Adrenal gland (tissue), 12 donors: Measurements from ENCODE around the gene P3H2. TPM values are rescaled to one million over a fixed set of nuclear protein-coding genes. Genes with fewer than 3 reads are reported as not detected.
A peak's percentile ranks its signal among the peaks of the same experiment; 100 is the strongest.
"Not testable (repeated sequence)": the region's sequence is repeated elsewhere in the genome, so short reads cannot be mapped to it uniquely, and the experiment has no call there.

Source experiments
- DNase-seq, 7 donors: peaks; one replicate each; pipeline ENCODE4 v3.0.0-alpha.2; 2019 to 2020
- H3K27ac ChIP-seq, 5 donors: fragments of 200-600 bp; sonication (generic) in 4 of 5; 1 replicate in 3 of 5; 2 replicates in 2 of 5; pipeline versions ENCODE4 v1.5.1 to v1.8.0; 2016 to 2020; ENCODE audit warnings: mild to moderate bottlenecking in 1 of 5
- H3K27me3 ChIP-seq: fragments of 200-600 bp; 2 replicates; pipeline ENCODE4 v1.8.0; 2021
- H3K36me3 ChIP-seq, 2 donors: fragments of 200-600 bp; replicated peaks in 1 of 2; 1 replicate in 1 of 2; 2 replicates in 1 of 2; pipeline versions ENCODE4 v1.5.1 to v1.8.0; 2018 to 2022
- H3K4me1 ChIP-seq, 2 donors: fragments of 200-600 bp; replicated peaks in 1 of 2; 1 replicate in 1 of 2; 2 replicates in 1 of 2; pipeline versions ENCODE4 v1.5.1 to v1.8.0; 2018 to 2021
- H3K4me3 ChIP-seq, 4 donors: fragments of 200-600 bp; sonication (generic) in 3 of 4; one replicate each; pipeline ENCODE4 v1.5.1; 2016 to 2018
- H3K9me3 ChIP-seq, 3 donors: fragments of 200-600 bp; sonication (generic) in 1 of 3; replicated peaks in 1 of 3; 1 replicate in 2 of 3; 2 replicates in 1 of 3; pipeline versions ENCODE4 v1.5.1 to v1.8.0; 2016 to 2021
- POLR2A ChIP-seq, 2 donors: fragments of 450-650 bp; IDR thresholded peaks; one replicate each; pipeline ENCODE4 v1.6.1; 2017; ENCODE audit warnings: antibody characterized with exemption in 2 of 2, mild to moderate bottlenecking in 2 of 2, moderate library complexity in 1 of 2
- WGBS, 4 donors: extraction: QIAGEN DNeasy Blood & Tissue Kit in 2 of 4; methylation state at CpG; one replicate each; pipeline versions ENCODE4 v1.1.5 to v1.1.7; 2013 to 2017; 5-methylcytosine and 5-hydroxymethylcytosine counted together
- intact Hi-C, 2 donors: fragments of 100-400 bp; cut with DNase I; formaldehyde crosslinking; loops; one replicate each; pipeline versions ENCODE4 v1.14.1 to v1.15.0; 2022 to 2023
- polyA plus RNA-seq, 3 donors: library from polyadenylated mRNA; stranded (reverse); fragments of 200-250 nt in 2 of 3; fragments of 350-450 nt in 1 of 3; fragmentation: Illumina TruSeq in 1 of 3; extraction: RNeasy Lipid Tissue Mini Kit (QIAGEN cat#74804) in 1 of 3; gene quantifications; one replicate each; pipeline ENCODE4 v1.2.3, GENCODE V29; 2013 to 2014
- total RNA-seq, 9 donors: library from RNA; depleted of rRNA in 4 of 9; stranded (reverse); fragments of >200 nt in 4 of 9; fragments of 120-200 nt in 1 of 9; fragmentation: NEBNext Ultra II Directional in 1 of 9; extraction: Animal tissue kit (Norgen Biotek cat#: 25700) in 1 of 9; gene quantifications; one replicate each; pipeline versions ENCODE4 v1.1.0 to v1.2.4, GENCODE V29; 2013 to 2023
- TF ChIP-seq, protein P1 (sequence below), 6 experiments: fragments of 450-650 bp in 4 of 6; fragments of 200-600 bp in 2 of 6; sonication (generic) in 1 of 6; IDR thresholded peaks; 1 replicate in 5 of 6; 2 replicates in 1 of 6; pipeline versions ENCODE4 v1.5.1 to v1.8.0; 2016 to 2021; ENCODE audit warnings: antibody characterized with exemption in 6 of 6, mild to moderate bottlenecking in 2 of 6, moderate library complexity in 1 of 6
- donor health status: healthy with polysubstance abuse.
- donor health status: Bipolar disorder and iron deficiency.
- donor health status: DM: yes; HTN: yes; CAD: no.
- donor health status: DM: no; HTN: no; CAD: no.
- donor health status: DM: no; HTN: no; CAD: no.
- donor health status: DM: yes; HTN: yes; CAD: no.

Gene P3H2
- total and polyA plus RNA-seq, 12 donors, result 22.8 to 175 (median 88.1) TPM

DNA sequence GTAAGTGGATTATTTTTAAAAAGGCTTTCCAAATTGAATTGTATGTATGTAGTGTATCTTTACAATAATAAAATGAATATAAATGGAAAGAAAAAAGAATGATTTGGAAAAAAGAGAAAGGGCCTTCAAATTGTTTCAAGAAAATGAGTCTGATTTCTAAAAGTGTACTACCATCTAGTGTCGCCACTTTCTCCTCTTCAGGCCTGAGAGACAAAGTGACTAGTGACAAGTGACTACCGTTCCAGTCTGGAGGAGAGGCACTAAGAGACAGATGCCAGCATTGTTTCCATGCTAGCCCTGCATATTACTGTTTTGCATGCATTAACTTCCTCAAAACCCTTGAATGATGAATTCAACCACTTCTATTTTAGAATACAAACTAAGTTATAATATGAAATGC lies 39.3 kb downstream of the P3H2 start:
- DNase-seq, result no peak
- Histone ChIP-seq H3K27me3 (no peaks in the 10 kb centered on the region), H3K36me3 (no peaks in the 10 kb centered on the region), H3K4me1 (peaks cover 6 to 23% of the 10 kb centered on the region in 2 donors), H3K27ac (no peak overlapping the region), H3K4me3 (no peak overlapping the region), H3K9me3 (no peaks in the 10 kb centered on the region)
- TF ChIP-seq, protein P1, sequence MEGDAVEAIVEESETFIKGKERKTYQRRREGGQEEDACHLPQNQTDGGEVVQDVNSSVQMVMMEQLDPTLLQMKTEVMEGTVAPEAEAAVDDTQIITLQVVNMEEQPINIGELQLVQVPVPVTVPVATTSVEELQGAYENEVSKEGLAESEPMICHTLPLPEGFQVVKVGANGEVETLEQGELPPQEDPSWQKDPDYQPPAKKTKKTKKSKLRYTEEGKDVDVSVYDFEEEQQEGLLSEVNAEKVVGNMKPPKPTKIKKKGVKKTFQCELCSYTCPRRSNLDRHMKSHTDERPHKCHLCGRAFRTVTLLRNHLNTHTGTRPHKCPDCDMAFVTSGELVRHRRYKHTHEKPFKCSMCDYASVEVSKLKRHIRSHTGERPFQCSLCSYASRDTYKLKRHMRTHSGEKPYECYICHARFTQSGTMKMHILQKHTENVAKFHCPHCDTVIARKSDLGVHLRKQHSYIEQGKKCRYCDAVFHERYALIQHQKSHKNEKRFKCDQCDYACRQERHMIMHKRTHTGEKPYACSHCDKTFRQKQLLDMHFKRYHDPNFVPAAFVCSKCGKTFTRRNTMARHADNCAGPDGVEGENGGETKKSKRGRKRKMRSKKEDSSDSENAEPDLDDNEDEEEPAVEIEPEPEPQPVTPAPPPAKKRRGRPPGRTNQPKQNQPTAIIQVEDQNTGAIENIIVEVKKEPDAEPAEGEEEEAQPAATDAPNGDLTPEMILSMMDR (IDR thresholded peaks at IDR 0.05), result no peak
- TF ChIP-seq POLR2A (IDR thresholded peaks at IDR 0.05), result no peak
- intact Hi-C loops, result no loop called here
- whole genome bisulfite sequencing, 4 donors, result 70 to 89% (median 80%) methylated on average over 2 of the region's 2 CpGs

DNA sequence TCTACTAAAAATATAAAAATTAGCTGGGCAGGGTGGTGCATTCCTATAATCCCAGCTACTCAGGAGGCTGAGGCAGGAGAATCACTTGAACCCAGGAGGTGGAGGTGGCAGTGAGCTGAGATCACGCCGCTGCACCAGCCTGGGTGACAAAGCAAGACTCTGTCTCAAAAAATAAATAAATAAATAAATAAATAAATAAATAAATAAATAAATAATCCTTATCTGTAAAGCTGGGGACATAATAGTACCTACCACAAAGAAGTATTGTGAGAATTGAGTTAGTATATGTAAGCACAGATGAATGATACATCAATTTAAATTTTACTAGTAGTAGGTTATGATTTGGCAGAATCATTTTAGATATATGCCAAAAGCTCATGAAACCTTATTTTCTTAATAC lies 41.5 kb downstream of the P3H2 start:
- intact Hi-C loops, H3K36me3 ChIP-seq, H3K4me3 ChIP-seq, H3K9me3 ChIP-seq, H3K27ac ChIP-seq, H3K27me3 ChIP-seq, DNase-seq: not testable (repeated sequence)
- WGBS, 4 donors, result 96 to 98% (median 97%) methylated on average over 2 of the region's 2 CpGs
- peaks cover 13 to 29% of the 10 kb centered on the region in 2 donors for H3K4me1 ChIP-seq

DNA sequence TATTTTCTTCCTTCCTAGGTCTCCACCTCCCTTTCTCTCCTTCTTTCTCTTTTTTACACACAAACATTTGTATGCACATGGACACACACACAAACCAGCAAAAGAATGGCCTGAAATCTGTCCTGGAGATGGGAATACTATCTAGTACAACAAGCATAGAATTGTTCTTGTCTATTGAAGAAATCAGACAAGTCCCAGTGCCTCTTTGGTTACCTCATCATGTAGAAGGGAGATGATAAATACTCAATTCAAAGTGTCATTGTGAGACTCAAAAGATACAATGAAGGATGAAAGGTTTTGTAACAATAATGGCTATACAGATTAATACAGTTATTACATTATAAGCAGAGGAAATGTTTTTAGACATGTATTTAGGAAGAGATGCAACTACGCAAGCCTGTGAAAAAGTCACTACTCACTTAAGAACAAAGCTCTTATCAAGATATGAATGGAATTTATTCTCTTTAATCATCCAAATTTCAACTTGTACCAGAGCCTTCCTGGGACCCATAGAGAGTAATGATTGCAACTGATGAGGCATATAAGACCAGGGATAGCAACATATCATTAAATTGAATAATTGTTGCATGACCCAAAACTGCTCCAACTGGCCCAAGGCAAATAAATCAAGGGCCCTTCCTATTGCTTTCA lies 43.2 kb downstream of the P3H2 start:
- DNase-seq, result no peak
- Histone ChIP-seq H3K4me3 (no peak overlapping the region), H3K9me3 (no peaks in the 10 kb centered on the region), H3K27ac (peak overlapping the region in 4 of 5 donors; percentile 38 to 85 (median 72)), H3K27me3 (no peaks in the 10 kb centered on the region), H3K36me3 (no peaks in the 10 kb centered on the region), H3K4me1 (peaks cover 25 to 42% of the 10 kb centered on the region in 2 donors)
- intact Hi-C loops, result no loop called here
- 44 to 77% (median 46%) methylated on average over 1 of the region's 1 CpG for WGBS, 4 donors
- TF ChIP-seq POLR2A (IDR thresholded peaks at IDR 0.05), result no peak
- TF ChIP-seq, protein P1 (IDR thresholded peaks at IDR 0.05), result no peak

DNA sequence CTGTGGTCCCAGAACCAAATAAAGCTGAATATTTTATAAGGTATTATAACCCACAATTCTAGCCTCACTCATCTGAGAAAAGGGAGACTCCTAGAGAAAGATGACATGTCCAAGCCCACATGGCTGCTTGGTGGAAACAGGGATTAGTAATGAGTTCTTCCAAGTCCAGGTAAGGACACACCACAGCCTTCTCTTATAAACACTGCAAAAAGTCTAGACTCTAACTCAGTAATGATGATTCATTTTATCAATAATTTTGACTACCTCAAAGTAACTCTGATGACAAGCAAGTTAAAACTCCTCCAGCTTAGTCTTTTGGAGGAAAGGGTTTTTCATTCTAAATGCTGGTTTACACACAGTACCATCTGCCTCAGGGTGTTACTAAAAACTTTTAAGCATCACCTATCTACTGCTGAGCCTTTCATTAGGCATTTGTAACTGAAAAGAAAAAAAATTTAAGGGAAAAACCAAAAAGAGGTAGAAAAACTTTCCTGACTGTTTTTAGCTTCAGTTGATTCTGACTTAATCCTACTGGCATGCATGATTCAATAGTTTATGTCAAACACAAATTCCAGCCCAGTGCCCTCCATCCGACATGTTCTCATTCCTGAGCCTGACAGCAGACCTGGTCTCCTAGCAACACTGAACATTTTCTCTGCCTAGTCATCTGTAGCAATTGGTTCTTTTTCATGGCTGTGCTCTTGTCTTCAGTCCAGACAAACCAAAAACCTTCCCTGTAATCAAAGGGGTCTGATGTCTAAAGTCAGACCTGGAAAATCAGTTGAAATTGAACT lies 43.9 kb downstream of the P3H2 start:
- Histone ChIP-seq H3K4me1 (peaks cover 25 to 46% of the 10 kb centered on the region in 2 donors), H3K27me3 (no peaks in the 10 kb centered on the region), H3K4me3 (no peak overlapping the region), H3K27ac (peak overlapping the region in 4 of 5 donors; percentile 62 to 85 (median 72)), H3K9me3 (no peaks in the 10 kb centered on the region), H3K36me3 (no peaks in the 10 kb centered on the region)
- TF ChIP-seq, protein P1 (IDR thresholded peaks at IDR 0.05), result no peak
- TF ChIP-seq POLR2A (IDR thresholded peaks at IDR 0.05), result peak in 1 of 2 donors; percentile 26
- 11 to 33% (median 21%) methylated on average over 1 of the region's 1 CpG for WGBS, 4 donors
- intact Hi-C loops, result no loop called here
- DNase-seq, result peak; percentile 56 to 85 (median 75)
